Endothelial cell of umbilical vein (primary cell): ENCODE data around the gene GXYLT2. TPM values are rescaled to one million over a fixed set of nuclear protein-coding genes. Genes with fewer than 3 reads are reported as not detected.
A peak's percentile ranks its signal among the peaks of the same experiment; 100 is the strongest.

ENCODE experiments used
- BruUV-seq: library from RNA; stranded (reverse); fragments of 400-500 nt; replicated peaks from 2 replicates; lab custom pipeline; 2021; lab: Mats Ljungman, UMichigan
- CTCF ChIA-PET: fragments of 300-600, 350-600 bp; sonication (Branson Sonifier 250); formaldehyde crosslinking; loops from one replicate; lab custom pipeline; 2021; ENCODE audit warnings: antibody characterized with exemption, inconsistent platforms; lab: Charles Lee
- POLR2A ChIA-PET: fragments of 300-600, 350-600 bp; sonication (Branson Sonifier 250); formaldehyde crosslinking; loops from one replicate; lab custom pipeline; 2021; ENCODE audit warnings: antibody characterized with exemption, inconsistent platforms; lab: Charles Lee
- DNase-seq: peaks from one replicate; pipeline ENCODE4 v3.0.0-alpha.2; 2011; ENCODE audit warnings: low read depth, low spot score
- FAIRE-seq: peaks from 2 replicates; lab custom pipeline; 2011; peaks lifted over from hg19 to GRCh38; lab: Jason Lieb, UNC
- H2AFZ ChIP-seq: 2 replicates; pipeline ENCODE4 v1.6.0; 2012; ENCODE audit warnings: low read depth, low read length, control low read depth, inconsistent platforms
- H3K27ac ChIP-seq: 2 replicates; pipeline ENCODE4 v1.5.1; 2011; ENCODE audit warnings: low read depth, mild to moderate bottlenecking, control low read depth, low read length, moderate library complexity; ENCODE audit not compliant: insufficient read depth
- H3K27me3 ChIP-seq, 2 experiments: 2 replicates each; pipeline versions ENCODE4 v1.6.0 to v1.6.1; 2011; ENCODE audit warnings: low read length in 2 of 2, mixed read lengths in 1 of 2; ENCODE audit not compliant: control insufficient read depth in 2 of 2, insufficient read depth in 2 of 2
- H3K36me3 ChIP-seq, 2 experiments: 2 replicates in 1 of 2; 3 replicates in 1 of 2; pipeline ENCODE4 v1.5.1; 2011; ENCODE audit warnings: low read length in 2 of 2, mild to moderate bottlenecking in 1 of 2, moderate library complexity in 1 of 2; ENCODE audit not compliant: control insufficient read depth in 2 of 2, insufficient read depth in 2 of 2; ENCODE audit errors: extremely low read depth in 1 of 2
- H3K4me1 ChIP-seq: 3 replicates; pipeline ENCODE4 v1.5.1; 2011; ENCODE audit warnings: mild to moderate bottlenecking, low read length; ENCODE audit not compliant: control insufficient read depth, insufficient read depth; ENCODE audit errors: extremely low read depth
- H3K4me2 ChIP-seq: 2 replicates; pipeline ENCODE4 v1.6.1; 2011; ENCODE audit warnings: low read length, control low read depth, mixed read lengths; ENCODE audit not compliant: insufficient read depth
- H3K4me3 ChIP-seq, 3 experiments: fragments of 200-600 bp in 1 of 3; sonication (generic), shearing (Covaris generic) in 1 of 3; replicated peaks in 1 of 3; 2 replicates each; pipeline ENCODE4 v1.5.1; 2011 to 2016; ENCODE audit warnings: control low read depth in 3 of 3, low read length in 3 of 3, mild to moderate bottlenecking in 2 of 3, inconsistent platforms in 1 of 3, low read depth in 1 of 3, moderate library complexity in 1 of 3; ENCODE audit not compliant: insufficient read depth in 1 of 3
- H3K79me2 ChIP-seq: 2 replicates; pipeline ENCODE4 v1.6.0; 2012; ENCODE audit warnings: low read length, inconsistent platforms; ENCODE audit not compliant: control insufficient read depth, insufficient read depth
- H3K9ac ChIP-seq: replicated peaks from 2 replicates; pipeline ENCODE3; 2011; ENCODE audit warnings: low read length, control low read depth; ENCODE audit not compliant: insufficient read depth; ENCODE audit errors: extremely low read depth
- H3K9me1 ChIP-seq: replicated peaks from 3 replicates; pipeline ENCODE4 v1.6.0; 2011; ENCODE audit warnings: mild to moderate bottlenecking, low read length; ENCODE audit not compliant: control insufficient read depth, insufficient read depth; ENCODE audit errors: extremely low read depth
- H3K9me3 ChIP-seq: replicated peaks from 2 replicates; pipeline ENCODE4 v1.5.1; 2012; ENCODE audit warnings: low read length, inconsistent platforms; ENCODE audit not compliant: control insufficient read depth, insufficient read depth
- H4K20me1 ChIP-seq: replicated peaks from 2 replicates; pipeline ENCODE3; 2011; ENCODE audit warnings: mild to moderate bottlenecking, low read length; ENCODE audit not compliant: control insufficient read depth, insufficient read depth; ENCODE audit errors: extremely low read depth
- EZH2 ChIP-seq: IDR thresholded peaks from 2 replicates; pipeline ENCODE4 v1.6.1; 2012; ENCODE audit warnings: borderline replicate concordance, low read depth, mild to moderate bottlenecking, moderate library complexity, low read length, inconsistent platforms; ENCODE audit not compliant: severe bottlenecking
- FOS ChIP-seq: IDR thresholded peaks from 2 replicates; pipeline ENCODE4 v1.6.1; 2011; ENCODE audit warnings: mild to moderate bottlenecking, low read length, moderate library complexity, borderline replicate concordance; ENCODE audit not compliant: insufficient read depth
- GATA2 ChIP-seq: IDR thresholded peaks from 2 replicates; pipeline ENCODE4 v1.7.0; 2011; ENCODE audit warnings: low read depth, mild to moderate bottlenecking, moderate library complexity, mixed read lengths, low read length; ENCODE audit not compliant: insufficient read length, insufficient read depth
- JUN ChIP-seq: IDR thresholded peaks from 2 replicates; pipeline ENCODE4 v1.6.1; 2011; ENCODE audit warnings: borderline replicate concordance, low read depth; ENCODE audit not compliant: insufficient read length, insufficient read depth
- MYC ChIP-seq: IDR thresholded peaks from one replicate; pipeline ENCODE4 v1.6.1; 2011; ENCODE audit warnings: mild to moderate bottlenecking, low read depth, low read length
- POLR2A ChIP-seq: IDR thresholded peaks from 2 replicates; pipeline ENCODE4 v1.6.1; 2012; ENCODE audit warnings: low read depth, mild to moderate bottlenecking, control low read depth, low read length
- POLR2AphosphoS5 ChIP-seq: IDR thresholded peaks from 2 replicates; pipeline ENCODE4 v1.6.1; 2012; ENCODE audit warnings: low read depth, mild to moderate bottlenecking, control low read depth, low read length, moderate library complexity; ENCODE audit not compliant: insufficient read depth
- dilution Hi-C: fragments of 300-500 bp; cut with MboI; formaldehyde crosslinking; loops from one replicate; pipeline ENCODE4 v1.15.0; 2019; ENCODE audit warnings: low sequenced_read_pairs; ENCODE audit not compliant: extremely low pct_ligation_motif_present
- intact Hi-C: fragments of 100-400 bp; cut with micrococcal nuclease; formaldehyde crosslinking; loops from one replicate; pipeline ENCODE4 v1.10.0; 2022
- polyA plus RNA-seq, 4 experiments: library from polyadenylated mRNA; depleted of rRNA in 3 of 4; stranded (reverse) in 3 of 4; unstranded in 1 of 4; fragments of >200 nt; gene quantifications; 2 replicates each; pipeline versions ENCODE4 v1.2.1 to v1.2.3, GENCODE V29; 2011 to 2012; ENCODE audit warnings: missing spikeins in 1 of 4
- total RNA-seq: library from RNA; stranded (reverse); gene quantifications from 2 replicates; pipeline ENCODE4 v1.2.3, GENCODE V29; 2021
- TF ChIP-seq, protein P1 (sequence below): IDR thresholded peaks from 2 replicates; pipeline ENCODE4 v1.6.1; 2011; ENCODE audit not compliant: insufficient read depth, insufficient read length
- TF ChIP-seq, protein P2 (sequence below), 2 donors: IDR thresholded peaks; 1 replicate in 1 of 2; 2 replicates in 1 of 2; pipeline ENCODE4 v1.5.1; 2011; ENCODE audit warnings: low read length in 2 of 2, mild to moderate bottlenecking in 2 of 2, moderate library complexity in 2 of 2, control low read depth in 1 of 2, inconsistent platforms in 1 of 2, low read depth in 1 of 2; ENCODE audit not compliant: insufficient read depth in 1 of 2; ENCODE audit errors: extremely low read depth in 1 of 2

The GXYLT2 gene
- total and polyA plus RNA-seq, 2 donors (not counting 3 experiments of a cell fraction or from before 2014, with no cell fraction given) = 0.07 to 0.24 TPM

DNA sequence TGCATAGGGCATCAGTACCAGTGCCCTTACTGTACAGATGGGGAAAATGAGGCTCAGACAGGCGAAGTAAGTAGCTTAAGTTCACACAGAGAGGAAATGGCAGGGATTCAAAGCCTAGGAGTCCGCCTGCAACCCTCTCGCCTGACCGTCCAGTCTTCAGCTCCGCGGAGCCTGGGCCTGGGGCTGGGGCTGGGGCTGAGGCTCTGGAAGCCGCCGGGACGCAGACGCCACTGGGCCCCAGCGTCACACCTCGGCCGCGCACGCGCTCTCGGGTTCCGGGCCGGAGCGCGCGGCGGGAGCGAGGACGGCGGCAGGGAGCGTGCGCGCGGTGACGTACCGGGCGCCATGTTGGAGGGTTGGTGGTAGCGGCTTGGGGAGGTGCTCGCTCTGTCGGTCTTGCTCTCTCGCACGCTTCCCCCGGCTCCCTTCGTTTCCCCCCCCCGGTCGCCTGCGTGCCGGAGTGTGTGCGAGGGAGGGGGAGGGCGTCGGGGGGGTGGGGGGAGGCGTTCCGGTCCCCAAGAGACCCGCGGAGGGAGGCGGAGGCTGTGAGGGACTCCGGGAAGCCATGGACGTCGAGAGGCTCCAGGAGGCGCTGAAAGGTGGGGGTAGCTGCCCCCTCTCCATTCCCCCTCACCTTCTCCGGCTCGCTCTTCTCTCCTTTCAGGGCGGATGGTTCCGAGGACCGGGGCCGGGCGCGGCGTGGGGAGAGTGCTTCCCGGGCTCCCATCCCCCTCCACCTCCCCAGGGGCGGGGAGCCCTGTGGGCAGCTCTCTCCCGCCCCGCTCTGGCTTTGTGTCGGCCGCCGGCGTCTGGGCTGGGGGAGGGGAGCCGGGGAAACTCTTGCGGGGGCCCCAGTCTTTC is 108.9 kb downstream of the GXYLT2 start, which contains the start of gene PPP4R2:
Gene PPP4R2 (plus strand): TSS at position 339 of the 861 bp plus-strand sequence. CDS start 227 bp downstream, at position 566.
- no peaks in the 10 kb centered on the region for H3K9me3 ChIP-seq
- dilution Hi-C loops = no loop called here

More for the DNA sequence above, 108.9 kb downstream of the GXYLT2 start, which contains the start of gene PPP4R2:
- no peaks in the 10 kb centered on the region for H3K27me3 ChIP-seq
- peak within 1 kb of the TSS; percentile 98 for H3K9ac ChIP-seq
- peaks cover 0 to 9% of the 10 kb centered on the region in 2 experiments for H3K36me3 ChIP-seq
- peak within 1 kb of the TSS; percentile 69 to 97 (median 74) for H3K4me3 ChIP-seq
- TF ChIP-seq MYC = peak; percentile 9
- TF ChIP-seq, protein P1, sequence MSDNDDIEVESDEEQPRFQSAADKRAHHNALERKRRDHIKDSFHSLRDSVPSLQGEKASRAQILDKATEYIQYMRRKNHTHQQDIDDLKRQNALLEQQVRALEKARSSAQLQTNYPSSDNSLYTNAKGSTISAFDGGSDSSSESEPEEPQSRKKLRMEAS = peak; percentile 62
- peak; percentile 94 for TF ChIP-seq POLR2AphosphoS5
- peak; percentile 92 for TF ChIP-seq POLR2A
- TF ChIP-seq GATA2 = no peak
- TF ChIP-seq EZH2 = no peak
- no peak for TF ChIP-seq FOS
- TF ChIP-seq JUN = no peak
- TF ChIP-seq, protein P2, sequence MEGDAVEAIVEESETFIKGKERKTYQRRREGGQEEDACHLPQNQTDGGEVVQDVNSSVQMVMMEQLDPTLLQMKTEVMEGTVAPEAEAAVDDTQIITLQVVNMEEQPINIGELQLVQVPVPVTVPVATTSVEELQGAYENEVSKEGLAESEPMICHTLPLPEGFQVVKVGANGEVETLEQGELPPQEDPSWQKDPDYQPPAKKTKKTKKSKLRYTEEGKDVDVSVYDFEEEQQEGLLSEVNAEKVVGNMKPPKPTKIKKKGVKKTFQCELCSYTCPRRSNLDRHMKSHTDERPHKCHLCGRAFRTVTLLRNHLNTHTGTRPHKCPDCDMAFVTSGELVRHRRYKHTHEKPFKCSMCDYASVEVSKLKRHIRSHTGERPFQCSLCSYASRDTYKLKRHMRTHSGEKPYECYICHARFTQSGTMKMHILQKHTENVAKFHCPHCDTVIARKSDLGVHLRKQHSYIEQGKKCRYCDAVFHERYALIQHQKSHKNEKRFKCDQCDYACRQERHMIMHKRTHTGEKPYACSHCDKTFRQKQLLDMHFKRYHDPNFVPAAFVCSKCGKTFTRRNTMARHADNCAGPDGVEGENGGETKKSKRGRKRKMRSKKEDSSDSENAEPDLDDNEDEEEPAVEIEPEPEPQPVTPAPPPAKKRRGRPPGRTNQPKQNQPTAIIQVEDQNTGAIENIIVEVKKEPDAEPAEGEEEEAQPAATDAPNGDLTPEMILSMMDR (IDR thresholded peaks at IDR 0.05; ENCODE audit: extremely low read depth in 1 of 2, insufficient read depth in 1 of 2, low read depth in 1 of 2, low read length in 2 of 2) = no peak
- FAIRE-seq (peak; percentile 87), DNase-seq (peak; percentile 87)
- peaks cover 27% of the 10 kb centered on the region for H3K4me1 ChIP-seq
- intact Hi-C loops = loop anchor here (1.0 to 2.0 kb wide), 3 partner anchors 57 to 148 kb away; partner anchors contain the start of gene SHQ1
- BruUV-seq = TSS peak; percentile 81
- H3K9me1 ChIP-seq = no peaks in the 10 kb centered on the region
- H3K4me2 ChIP-seq = peak within 1 kb of the TSS; percentile 95
- peaks cover 15% of the 10 kb centered on the region for H4K20me1 ChIP-seq
- H3K27ac ChIP-seq = peak within 1 kb of the TSS; percentile 70
- CTCF ChIA-PET = interaction anchor here (0.6 to 8.8 kb wide), 17 partner anchors 10 to 1272 kb away, joined by 3 to 69 read pairs (median 4); no protein-coding TSS in a partner anchor
- peaks cover 48% of the 10 kb centered on the region for H3K79me2 ChIP-seq
- H2AFZ ChIP-seq = peak within 1 kb of the TSS; percentile 99
- POLR2A ChIA-PET = no interaction called here
